Peyer's patch (tissue), 4 donors: Measurements from ENCODE around the gene EREG.

Source experiments
- CTCF ChIP-seq, 6 experiments: fragments of 450-650 bp in 4 of 6; fragments of 200-600 bp in 2 of 6; sonication (generic) in 1 of 6; IDR thresholded peaks; one replicate each; pipeline ENCODE4 v1.5.1; 2017 to 2019; ENCODE audit warnings: antibody characterized with exemption in 6 of 6, mild to moderate bottlenecking in 3 of 6, moderate library complexity in 1 of 6
- POLR2A ChIP-seq, 2 donors: fragments of 450-650 bp; IDR thresholded peaks; one replicate each; pipeline ENCODE4 v1.5.1; 2017; ENCODE audit warnings: antibody characterized with exemption in 2 of 2, mild to moderate bottlenecking in 2 of 2, moderate library complexity in 2 of 2

- TF ChIP-seq CTCF (IDR thresholded peaks at IDR 0.05), result no peak
- no peak for TF ChIP-seq POLR2A (IDR thresholded peaks at IDR 0.05)
Observed at GRCh38 chr4:74344031-74344430, 20.9 kb upstream of the EREG start.
